DOHH2 (cell line): ENCODE results near the gene TMPRSS9.

Experiments used
- H3F3A ChIP-seq: fragments of 200-600 bp; sonication (generic), shearing (Covaris generic); 2 replicates; pipeline ENCODE4 v1.6.0; 2016; ENCODE audit warnings: antibody characterized with exemption, mild to moderate bottlenecking; ENCODE audit not compliant: control insufficient read depth, insufficient read depth
- H3K27ac ChIP-seq: fragments of 200-600 bp; sonication (generic); 2 replicates; pipeline ENCODE4 v1.5.1; 2014; ENCODE audit warnings: low read depth, mild to moderate bottlenecking, low read length, moderate library complexity
- H3K27me3 ChIP-seq: fragments of 200-600 bp; sonication (generic); 2 replicates; pipeline ENCODE4 v1.6.1; 2014; ENCODE audit warnings: mild to moderate bottlenecking, low read length, mixed read lengths; ENCODE audit not compliant: control insufficient read depth
- H3K36me3 ChIP-seq: fragments of 200-600 bp; sonication (generic); 2 replicates; pipeline ENCODE4 v1.6.1; 2014; ENCODE audit warnings: mild to moderate bottlenecking, low read length, moderate library complexity, mixed read lengths; ENCODE audit not compliant: control insufficient read depth
- H3K4me1 ChIP-seq: fragments of 200-600 bp; sonication (generic); 2 replicates; pipeline ENCODE4 v1.6.1; 2014; ENCODE audit warnings: mild to moderate bottlenecking, low read length, mixed read lengths; ENCODE audit not compliant: control insufficient read depth
- H3K4me2 ChIP-seq: fragments of 200-600 bp; sonication (generic); 2 replicates; pipeline ENCODE4 v1.6.0; 2014; ENCODE audit warnings: mild to moderate bottlenecking, low read length, moderate library complexity
- H3K4me3 ChIP-seq: fragments of 200-600 bp; sonication (generic); 2 replicates; pipeline ENCODE4 v1.5.1; 2014; ENCODE audit warnings: mild to moderate bottlenecking, low read length, mixed read lengths
- H3K79me2 ChIP-seq: fragments of 200-600 bp; sonication (generic); 2 replicates; pipeline ENCODE4 v1.6.1; 2014; ENCODE audit warnings: mild to moderate bottlenecking, low read length, mixed read lengths; ENCODE audit not compliant: control insufficient read depth
- H3K9me2 ChIP-seq: fragments of 200-600 bp; sonication (generic); replicated peaks from 2 replicates; pipeline ENCODE4 v1.6.1; 2014; ENCODE audit warnings: mild to moderate bottlenecking, low read length, mixed read lengths; ENCODE audit not compliant: control insufficient read depth
- H3K9me3 ChIP-seq: fragments of 200-600 bp; sonication (generic); 2 replicates; pipeline ENCODE4 v1.6.1; 2014; ENCODE audit warnings: antibody characterized with exemption, low read length, mixed read lengths; ENCODE audit not compliant: control insufficient read depth, insufficient read depth
- H4K20me1 ChIP-seq: fragments of 200-600 bp; sonication (generic); 2 replicates; pipeline ENCODE4 v1.6.0; 2014; ENCODE audit warnings: low read depth, mild to moderate bottlenecking, antibody characterized with exemption, low read length, moderate library complexity; ENCODE audit not compliant: control insufficient read depth, insufficient read depth
- EZH2phosphoT487 ChIP-seq: fragments of 200-600 bp; sonication (generic); IDR thresholded peaks from 2 replicates; pipeline ENCODE4 v1.6.1; 2017; ENCODE audit warnings: borderline replicate concordance, mild to moderate bottlenecking, antibody characterized with exemption, low read length, moderate library complexity, mixed read lengths
- TF ChIP-seq, protein P1 (sequence below): fragments of 200-600 bp; sonication (generic); IDR thresholded peaks from one replicate; pipeline ENCODE4 v1.5.1; 2014; ENCODE audit warnings: antibody characterized with exemption, mild to moderate bottlenecking, low read depth, low read length; ENCODE audit not compliant: poor library complexity, severe bottlenecking

Gene TMPRSS9

DNA sequence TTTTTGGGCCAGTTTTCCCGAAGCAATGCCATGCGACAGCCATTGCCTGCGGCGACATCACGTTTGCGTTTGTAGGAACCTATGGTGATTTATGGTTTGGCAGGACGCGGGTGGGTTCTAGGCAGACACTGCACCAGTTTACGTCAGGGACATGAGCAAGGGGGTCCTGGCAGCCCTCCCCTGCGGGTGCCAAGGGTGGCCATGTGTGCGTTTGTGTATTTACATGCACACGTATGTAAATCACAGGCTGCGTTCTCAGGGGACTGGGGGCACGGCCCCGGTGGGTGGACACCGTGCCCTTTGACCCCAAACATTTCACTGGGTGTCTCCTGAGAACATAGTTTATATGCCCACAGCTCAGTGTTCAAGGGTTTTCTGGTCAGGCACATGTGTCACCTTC lies 9.4 kb upstream of the TMPRSS9 start:
- Histone ChIP-seq H3K27me3 (no peaks in the 10 kb centered on the region), H3K4me2 (no peak overlapping the region), H3K9me3 (no peaks in the 10 kb centered on the region), H3K4me3 (no peak overlapping the region), H3K79me2 (no peaks in the 10 kb centered on the region), H4K20me1 (no peaks in the 10 kb centered on the region), H3F3A (no peaks in the 10 kb centered on the region), H3K36me3 (peaks cover 13% of the 10 kb centered on the region; the same call in 1 of the 2 replicates), H3K27ac (no peak overlapping the region), H3K9me2 (no peaks in the 10 kb centered on the region), H3K4me1 (no peaks in the 10 kb centered on the region)
- no peak for TF ChIP-seq EZH2phosphoT487
- TF ChIP-seq, protein P1, sequence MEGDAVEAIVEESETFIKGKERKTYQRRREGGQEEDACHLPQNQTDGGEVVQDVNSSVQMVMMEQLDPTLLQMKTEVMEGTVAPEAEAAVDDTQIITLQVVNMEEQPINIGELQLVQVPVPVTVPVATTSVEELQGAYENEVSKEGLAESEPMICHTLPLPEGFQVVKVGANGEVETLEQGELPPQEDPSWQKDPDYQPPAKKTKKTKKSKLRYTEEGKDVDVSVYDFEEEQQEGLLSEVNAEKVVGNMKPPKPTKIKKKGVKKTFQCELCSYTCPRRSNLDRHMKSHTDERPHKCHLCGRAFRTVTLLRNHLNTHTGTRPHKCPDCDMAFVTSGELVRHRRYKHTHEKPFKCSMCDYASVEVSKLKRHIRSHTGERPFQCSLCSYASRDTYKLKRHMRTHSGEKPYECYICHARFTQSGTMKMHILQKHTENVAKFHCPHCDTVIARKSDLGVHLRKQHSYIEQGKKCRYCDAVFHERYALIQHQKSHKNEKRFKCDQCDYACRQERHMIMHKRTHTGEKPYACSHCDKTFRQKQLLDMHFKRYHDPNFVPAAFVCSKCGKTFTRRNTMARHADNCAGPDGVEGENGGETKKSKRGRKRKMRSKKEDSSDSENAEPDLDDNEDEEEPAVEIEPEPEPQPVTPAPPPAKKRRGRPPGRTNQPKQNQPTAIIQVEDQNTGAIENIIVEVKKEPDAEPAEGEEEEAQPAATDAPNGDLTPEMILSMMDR = no peak

GRCh38 chr19:2351591-2351990 lies 8.5 kb upstream of the TMPRSS9 start:
- Histone ChIP-seq H3K4me2 (no peak overlapping the region), H3K36me3 (peaks cover 13% of the 10 kb centered on the region; the same call in 1 of the 2 replicates), H3K79me2 (no peaks in the 10 kb centered on the region), H3K4me3 (no peak overlapping the region), H3K4me1 (no peaks in the 10 kb centered on the region), H3K9me2 (no peaks in the 10 kb centered on the region), H3K27me3 (no peaks in the 10 kb centered on the region), H3K9me3 (no peaks in the 10 kb centered on the region), H4K20me1 (no peaks in the 10 kb centered on the region), H3K27ac (no peak overlapping the region), H3F3A (no peaks in the 10 kb centered on the region)
- no peak for TF ChIP-seq EZH2phosphoT487
- TF ChIP-seq, protein P1 = no peak

DNA sequence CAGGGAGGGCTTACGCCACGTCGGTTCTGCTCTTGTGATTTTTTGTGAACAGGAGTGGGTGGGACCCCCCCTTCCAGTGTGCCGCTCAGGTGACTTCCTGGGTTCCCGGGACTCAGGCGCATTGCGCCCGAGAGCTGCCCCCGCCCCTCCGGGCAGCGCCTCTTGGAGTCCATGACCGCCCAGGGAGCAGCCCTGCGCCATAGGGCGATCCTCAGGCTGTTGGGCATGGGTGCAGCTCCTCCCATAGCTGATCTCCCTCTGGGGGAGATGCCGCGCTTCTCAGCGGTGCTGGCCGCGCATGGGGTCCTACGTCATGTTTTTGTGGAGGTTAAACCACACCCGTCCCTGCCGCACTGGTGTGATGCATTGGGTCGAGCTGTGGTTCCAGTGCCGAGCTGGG lies 7.9 kb upstream of the TMPRSS9 start:
- H3K4me3 ChIP-seq = no peak overlapping the region
- H3K79me2 ChIP-seq = no peaks in the 10 kb centered on the region
- H3F3A ChIP-seq = no peaks in the 10 kb centered on the region
- H3K9me2 ChIP-seq = no peaks in the 10 kb centered on the region
- no peaks in the 10 kb centered on the region for H3K4me1 ChIP-seq
- H3K27me3 ChIP-seq = no peaks in the 10 kb centered on the region
- no peaks in the 10 kb centered on the region for H3K9me3 ChIP-seq
- H3K36me3 ChIP-seq = peaks cover 13% of the 10 kb centered on the region; the same call in 1 of the 2 replicates
- no peak overlapping the region for H3K4me2 ChIP-seq
- H4K20me1 ChIP-seq = no peaks in the 10 kb centered on the region
- TF ChIP-seq EZH2phosphoT487 = no peak
- TF ChIP-seq, protein P1 = no peak
- no peak overlapping the region for H3K27ac ChIP-seq
